ENCODE measurements around the gene PTPN2. TPM values are rescaled to one million over a fixed set of nuclear protein-coding genes. Genes with fewer than 3 reads are reported as not detected.

Gene PTPN2
- polyA plus RNA-seq, 1 experiment = 25.9 TPM

GRCh38 chr18:12748671-12749070 lies 135.4 kb downstream of the PTPN2 start:
- Histone ChIP-seq H3K4me3 (ENCODE audit: low read depth, low read length) (no peak overlapping the region), H3K9me3 (ENCODE audit: control insufficient read depth, insufficient read depth, low read length) (no peaks in the 10 kb centered on the region; the same call in 1 of the 2 replicates), H3K27me3 (ENCODE audit: control insufficient read depth, insufficient read depth, low read length) (no peaks in the 10 kb centered on the region), H3K27ac (ENCODE audit: low read depth, low read length) (no peak overlapping the region)
- DNase-seq (ENCODE audit: low read depth, low spot score) = no peak
- TF ChIP-seq CTCF (IDR thresholded peaks at IDR 0.05; ENCODE audit: low read depth, low read length) = no peak
- ChIA-PET POLR2A (interaction anchor here (1.5 kb wide), 1 partner anchor 135 kb away, joined by 7 read pairs; the partner anchor contains the start of gene PTPN2), CTCF (interaction anchor here (0.6 to 4.0 kb wide), 4 partner anchors 138 to 186 kb away, joined by 3 to 38 read pairs (median 19); no protein-coding TSS in a partner anchor)

GRCh38 chr18:12747530-12748315 lies 136.3 kb downstream of the PTPN2 start:
- DNase-seq (ENCODE audit: low read depth, low spot score) = no peak
- no peak overlapping the region for H3K27ac ChIP-seq (ENCODE audit: low read depth, low read length)

GRCh38 chr18:12745095-12745795 lies 138.8 kb downstream of the PTPN2 start:
- TF ChIP-seq CTCF (IDR thresholded peaks at IDR 0.05; ENCODE audit: low read depth, low read length) = no peak
- DNase-seq (ENCODE audit: low read depth, low spot score) = no peak
- Histone ChIP-seq H3K9me3 (ENCODE audit: control insufficient read depth, insufficient read depth, low read length) (peaks cover 1% of the 10 kb centered on the region), H3K27me3 (ENCODE audit: control insufficient read depth, insufficient read depth, low read length) (no peaks in the 10 kb centered on the region), H3K4me3 (ENCODE audit: low read depth, low read length) (no peak overlapping the region), H3K27ac (ENCODE audit: low read depth, low read length) (no peak overlapping the region)
- ChIA-PET CTCF (interaction anchor here (0.5 to 11.2 kb wide), 22 partner anchors 8 to 938 kb away, joined by 3 to 128 read pairs (median 5); partner anchors contain the start of gene PTPN2), POLR2A (no interaction called here)

More at GRCh38 chr18:12747530-12748315, 136.3 kb downstream of the PTPN2 start:
- ChIA-PET CTCF (interaction anchor here (1.4 to 4.0 kb wide), 3 partner anchors 139 to 187 kb away, joined by 4 to 38 read pairs (median 34); no protein-coding TSS in a partner anchor), POLR2A (interaction anchor here (1.5 kb wide), 1 partner anchor 136 kb away, joined by 7 read pairs; the partner anchor contains the start of gene PTPN2)
- no peaks in the 10 kb centered on the region; the same call in 1 of the 2 replicates for H3K9me3 ChIP-seq (ENCODE audit: control insufficient read depth, insufficient read depth, low read length)
- no peaks in the 10 kb centered on the region for H3K27me3 ChIP-seq (ENCODE audit: control insufficient read depth, insufficient read depth, low read length)
- no peak for TF ChIP-seq CTCF (IDR thresholded peaks at IDR 0.05; ENCODE audit: low read depth, low read length)
- H3K4me3 ChIP-seq (ENCODE audit: low read depth, low read length) = no peak overlapping the region

GRCh38 chr18:12744103-12744502 lies 139.9 kb downstream of the PTPN2 start:
- peaks cover 2% of the 10 kb centered on the region for H3K9me3 ChIP-seq (ENCODE audit: control insufficient read depth, insufficient read depth, low read length)
- POLR2A ChIA-PET = interaction anchor here (0.8 kb wide), 1 partner anchor 139 kb away, joined by 4 read pairs; no protein-coding TSS in a partner anchor
- H3K27me3 ChIP-seq (ENCODE audit: control insufficient read depth, insufficient read depth, low read length) = no peaks in the 10 kb centered on the region
- H3K27ac ChIP-seq (ENCODE audit: low read depth, low read length) = no peak overlapping the region
- CTCF ChIA-PET = interaction anchor here (0.6 to 11.2 kb wide), 26 partner anchors 10 to 416 kb away, joined by 3 to 128 read pairs (median 6); partner anchors contain the start of gene PTPN2
- DNase-seq (ENCODE audit: low read depth, low spot score) = peak; percentile 47
- no peak overlapping the region for H3K4me3 ChIP-seq (ENCODE audit: low read depth, low read length)
- peak; percentile 73 for TF ChIP-seq CTCF (IDR thresholded peaks at IDR 0.05; ENCODE audit: low read depth, low read length)
